ENCODE results near the gene ZNF678. TPM values are rescaled to one million over a fixed set of nuclear protein-coding genes. Genes with fewer than 3 reads are reported as not detected.

Gene ZNF678
- total and polyA plus RNA-seq, 7 donors: 1.2 to 5.0 (median 3.0) TPM

- ATAC-seq: no peak
- intact Hi-C loops (cut with DNase I): no loop called here
- Histone ChIP-seq H3K4me1 (no peaks in the 10 kb centered on the region), H3K4me3 (no peak overlapping the region), H3K36me3 (ENCODE audit: insufficient read depth in 1 of 2, low read depth in 1 of 2) (no peaks in the 10 kb centered on the region), H3K9me3 (peaks cover 5% of the 10 kb centered on the region), H3K27me3 (ENCODE audit: insufficient read depth in 3 of 3, low read length in 2 of 3) (peaks cover 0 to 28% (median 14%) of the 10 kb centered on the region in 3 donors), H3K27ac (no peak overlapping the region)
- WGBS, 3 donors: 68 to 73% (median 71%) methylated on average over 20 of the region's 20 CpGs
- no peak for TF ChIP-seq CTCF (IDR thresholded peaks at IDR 0.05)
- DNase-seq: no peak
These were observed 4.6 kb upstream of the ZNF678 start for GRCh38 chr1:227558732-227559262.

GRCh38 chr1:227559499-227559898 is 3.9 kb upstream of the ZNF678 start:
- Histone ChIP-seq H3K4me3 (no peak overlapping the region), H3K36me3 (ENCODE audit: insufficient read depth in 1 of 2, low read depth in 1 of 2) (no peaks in the 10 kb centered on the region), H3K27ac (no peak overlapping the region), H3K4me1 (peaks cover 3% of the 10 kb centered on the region), H3K27me3 (ENCODE audit: insufficient read depth in 3 of 3, low read length in 2 of 3) (peaks cover 0 to 28% (median 14%) of the 10 kb centered on the region in 3 donors), H3K9me3 (no peaks in the 10 kb centered on the region)
- TF ChIP-seq CTCF (IDR thresholded peaks at IDR 0.05): no peak
- ATAC-seq (no peak), DNase-seq (peak in 1 of 2 donors; percentile 39)
- intact Hi-C loops (cut with DNase I): no loop called here
- 42 to 55% (median 52%) methylated on average over 24 to 27 of the region's 27 CpGs for WGBS, 3 donors

- no peak for TF ChIP-seq CTCF (IDR thresholded peaks at IDR 0.05)
- Histone ChIP-seq H3K4me1 (peaks cover 3% of the 10 kb centered on the region), H3K36me3 (ENCODE audit: insufficient read depth in 1 of 2, low read depth in 1 of 2) (no peaks in the 10 kb centered on the region), H3K4me3 (no peak overlapping the region), H3K27me3 (ENCODE audit: insufficient read depth in 3 of 3, low read length in 2 of 3) (peaks cover 0 to 28% (median 14%) of the 10 kb centered on the region in 3 donors), H3K27ac (no peak overlapping the region), H3K9me3 (no peaks in the 10 kb centered on the region)
- DNase-seq (no peak), ATAC-seq (no peak)
- intact Hi-C loops (cut with DNase I): no loop called here
- WGBS, 3 donors: 73 to 87% (median 82%) methylated on average over 12 of the region's 12 CpGs
These were observed 3.4 kb upstream of the ZNF678 start for GRCh38 chr1:227559926-227560325.

GRCh38 chr1:227560393-227561173 is 2.8 kb upstream of the ZNF678 start:
- Histone ChIP-seq H3K36me3 (ENCODE audit: insufficient read depth in 1 of 2, low read depth in 1 of 2) (no peaks in the 10 kb centered on the region), H3K9me3 (no peaks in the 10 kb centered on the region), H3K4me1 (peaks cover 3% of the 10 kb centered on the region), H3K4me3 (peak overlapping the region; percentile 11), H3K27ac (no peak overlapping the region), H3K27me3 (ENCODE audit: insufficient read depth in 3 of 3, low read length in 2 of 3) (peaks cover 0 to 28% (median 14%) of the 10 kb centered on the region in 3 donors)
- 36 to 47% (median 45%) methylated on average over 49 to 57 of the region's 57 CpGs for WGBS, 3 donors
- ATAC-seq (no peak), DNase-seq (peak in 1 of 2 donors; percentile 45)
- TF ChIP-seq CTCF (IDR thresholded peaks at IDR 0.05): no peak
- intact Hi-C loops (cut with DNase I): no loop called here
